ENCODE data around the gene MAT2B. TPM values are rescaled to one million over a fixed set of nuclear protein-coding genes. Genes with fewer than 3 reads are reported as not detected.

MAT2B gene
- 88.4 and 112 TPM in 2 replicates for total RNA-seq

GRCh38 chr5:163505368-163506094, at the start of gene MAT2B:
TSS of gene MAT2B (plus strand) at chr5:163505619. CDS start at chr5:163505687, 68 bp downstream.

DNA sequence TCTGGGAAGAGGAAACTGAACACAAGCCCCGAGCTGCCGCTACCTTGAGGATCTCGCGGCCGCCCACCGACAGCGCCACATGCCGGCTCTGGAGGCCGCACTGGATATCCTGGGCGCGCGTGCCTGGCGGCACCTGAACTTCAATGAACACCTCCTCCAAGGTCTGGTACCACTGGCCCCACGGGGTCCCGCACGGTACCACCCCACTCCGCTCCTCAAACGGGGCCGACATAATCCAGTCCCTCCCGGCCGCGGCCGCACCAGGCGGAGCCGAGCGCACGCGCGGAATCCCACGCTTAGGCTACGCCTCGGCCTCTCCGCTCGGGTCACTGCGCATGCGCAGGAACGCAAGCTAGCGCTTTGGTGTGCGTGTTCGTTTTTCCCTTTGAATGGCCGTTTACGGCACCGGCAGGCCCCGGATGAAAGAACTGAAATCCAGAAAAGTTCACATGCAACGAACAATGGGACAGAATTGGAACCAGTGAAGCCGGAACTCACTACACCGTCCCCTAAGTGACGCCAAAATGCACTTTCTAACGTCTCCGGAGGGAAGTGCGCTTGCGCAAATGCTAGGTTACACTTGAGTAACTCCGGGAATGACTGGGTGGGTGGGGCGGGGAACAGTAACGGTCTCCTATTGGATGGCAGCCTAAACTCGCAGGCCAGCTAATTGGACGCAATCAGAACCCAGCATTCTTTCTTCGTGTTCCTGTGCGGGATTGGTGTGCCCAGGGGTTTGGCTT, 45.4 kb upstream of the MAT2B start, which contains the start of gene NUDCD2:
TSS of gene NUDCD2 (minus strand) at position 284 of the 743 bp plus-strand sequence. CDS start at position 232, 52 bp downstream.

GRCh38 chr5:163460562-163461171, 44.8 kb upstream of the MAT2B start, which contains the start of gene HMMR:
TSS of gene HMMR (plus strand) at chr5:163460632. CDS start at chr5:163460693, 61 bp downstream.

Other genes with a start within 250 kb of the MAT2B start
- 291 and 319 TPM in 2 replicates for gene CCNG1, start 68.0 kb upstream of the MAT2B start, total RNA-seq
- 5.6 and 11.0 TPM in 2 replicates for gene NUDCD2, start 45.5 kb upstream of the MAT2B start, total RNA-seq
- 17.3 and 36.1 TPM in 2 replicates for gene HMMR, start 45.0 kb upstream of the MAT2B start, total RNA-seq